Naive B cell (primary cell): ENCODE data around the gene SLC35F3. TPM values are rescaled to one million over a fixed set of nuclear protein-coding genes. Genes with fewer than 3 reads are reported as not detected.

Source experiments
- ATAC-seq, 2 donors: fragments of 150-1000 bp; cut with Tn5 transposase; 2 replicates each; pipeline ENCODE4 v1.10.0; 2021; ENCODE audit warnings: low read depth in 2 of 2, mild to moderate bottlenecking in 2 of 2, moderate library complexity in 2 of 2
- DNase-seq: peaks from one replicate; pipeline ENCODE4 v3.0.0; 2022
- H3K27ac Mint-ChIP-seq, 6 donors: one replicate each; pipeline ENCODE4 v1.8.0; 2020 to 2022; ENCODE audit warnings: mild to moderate bottlenecking in 6 of 6, mixed read lengths in 6 of 6, moderate library complexity in 5 of 6, inconsistent platforms in 2 of 6
- H3K27me3 Mint-ChIP-seq, 3 donors: one replicate each; pipeline ENCODE4 v1.8.0; 2021 to 2022; ENCODE audit warnings: mixed read lengths in 3 of 3, mild to moderate bottlenecking in 1 of 3
- H3K36me3 Mint-ChIP-seq, 2 donors: one replicate each; pipeline ENCODE4 v1.8.0; 2020 to 2022; ENCODE audit warnings: mixed read lengths in 2 of 2, inconsistent platforms in 1 of 2, mild to moderate bottlenecking in 1 of 2
- H3K4me1 Mint-ChIP-seq, 3 donors: one replicate each; pipeline ENCODE4 v1.8.0; 2020 to 2022; ENCODE audit warnings: mixed read lengths in 3 of 3, inconsistent platforms in 1 of 3, mild to moderate bottlenecking in 1 of 3, moderate library complexity in 1 of 3
- H3K4me3 Mint-ChIP-seq, 8 donors: one replicate each; pipeline ENCODE4 v1.8.0; 2020 to 2022; ENCODE audit warnings: mild to moderate bottlenecking in 8 of 8, mixed read lengths in 8 of 8, moderate library complexity in 8 of 8, inconsistent platforms in 2 of 8
- H3K9me3 Mint-ChIP-seq, 7 donors: one replicate each; pipeline ENCODE4 v1.8.0; 2020 to 2022; ENCODE audit warnings: mixed read lengths in 7 of 7, mild to moderate bottlenecking in 5 of 7, inconsistent platforms in 2 of 7, moderate library complexity in 1 of 7
- polyA plus RNA-seq, 6 donors: library from polyadenylated mRNA; unstranded; fragments of 300-500 nt; fragmentation: Illumina TruSeq; gene quantifications; one replicate each; pipeline ENCODE4 v1.2.3, GENCODE V29; 2021; ENCODE audit warnings: low read depth in 6 of 6

Gene SLC35F3
- polyA plus RNA-seq: not detected

GRCh38 chr1:233904633-233905415 lies at the start of gene SLC35F3:
TSS of gene SLC35F3 (plus strand) at chr1:233904676.
- DNase-seq: no peak
- Mint-ChIP-seq H3K27ac (no peak within 1 kb of the TSS), H3K9me3 (peaks cover 0 to 11% (median 4%) of the 10 kb centered on the region in 7 donors), H3K4me1 (peaks cover 5 to 8% (median 6%) of the 10 kb centered on the region in 3 donors), H3K36me3 (peaks cover 0 to 8% of the 10 kb centered on the region in 2 donors), H3K4me3 (peak within 1 kb of the TSS in 1 of 8 donors; percentile 23), H3K27me3 (peaks cover 37 to 65% (median 42%) of the 10 kb centered on the region in 3 donors)
- no peak for ATAC-seq

GRCh38 chr1:233859446-233859845 lies 45.0 kb upstream of the SLC35F3 start:
- peaks cover 0 to 10% (median 3%) of the 10 kb centered on the region in 7 donors for H3K9me3 Mint-ChIP-seq
- H3K4me1 Mint-ChIP-seq: no peaks in the 10 kb centered on the region
- H3K27me3 Mint-ChIP-seq: peaks cover 0 to 8% (median 5%) of the 10 kb centered on the region in 3 donors
- H3K27ac Mint-ChIP-seq: no peak overlapping the region
- DNase-seq: no peak
- no peak for ATAC-seq
- H3K4me3 Mint-ChIP-seq: no peak overlapping the region
- H3K36me3 Mint-ChIP-seq: no peaks in the 10 kb centered on the region

GRCh38 chr1:233863901-233864545 lies 40.5 kb upstream of the SLC35F3 start:
- no peaks in the 10 kb centered on the region for H3K4me1 Mint-ChIP-seq
- H3K27ac Mint-ChIP-seq: no peak overlapping the region
- ATAC-seq (no peak), DNase-seq (no peak)
- peak overlapping the region in 1 of 8 donors; percentile 5 for H3K4me3 Mint-ChIP-seq
- H3K9me3 Mint-ChIP-seq: peaks cover 9 to 34% (median 17%) of the 10 kb centered on the region in 7 donors
- peaks cover 0 to 8% (median 5%) of the 10 kb centered on the region in 3 donors for H3K27me3 Mint-ChIP-seq
- H3K36me3 Mint-ChIP-seq: peaks cover 0 to 10% of the 10 kb centered on the region in 2 donors

GRCh38 chr1:233864578-233864977 lies 39.9 kb upstream of the SLC35F3 start:
- H3K36me3 Mint-ChIP-seq: peaks cover 0 to 10% of the 10 kb centered on the region in 2 donors
- H3K4me1 Mint-ChIP-seq: no peaks in the 10 kb centered on the region
- H3K27ac Mint-ChIP-seq: no peak overlapping the region
- peaks cover 9 to 34% (median 17%) of the 10 kb centered on the region in 7 donors for H3K9me3 Mint-ChIP-seq
- ATAC-seq (no peak), DNase-seq (no peak)
- peaks cover 0 to 8% (median 5%) of the 10 kb centered on the region in 3 donors for H3K27me3 Mint-ChIP-seq
- no peak overlapping the region for H3K4me3 Mint-ChIP-seq

GRCh38 chr1:233865216-233865615 lies 39.3 kb upstream of the SLC35F3 start:
- Mint-ChIP-seq H3K27me3 (peaks cover 0 to 8% (median 5%) of the 10 kb centered on the region in 3 donors), H3K9me3 (peaks cover 9 to 34% (median 17%) of the 10 kb centered on the region in 7 donors), H3K27ac (no peak overlapping the region), H3K4me1 (no peaks in the 10 kb centered on the region), H3K36me3 (peaks cover 0 to 10% of the 10 kb centered on the region in 2 donors), H3K4me3 (no peak overlapping the region)
- DNase-seq (no peak), ATAC-seq (no peak)

- Mint-ChIP-seq H3K36me3 (peaks cover 0 to 10% of the 10 kb centered on the region in 2 donors), H3K27me3 (peaks cover 0 to 8% (median 5%) of the 10 kb centered on the region in 3 donors), H3K27ac (no peak overlapping the region), H3K4me1 (no peaks in the 10 kb centered on the region), H3K9me3 (peaks cover 9 to 34% (median 17%) of the 10 kb centered on the region in 7 donors), H3K4me3 (no peak overlapping the region)
- DNase-seq: no peak
- ATAC-seq: no peak
Measured at GRCh38 chr1:233865902-233866301, 38.6 kb upstream of the SLC35F3 start.

GRCh38 chr1:233867028-233867427 lies 37.4 kb upstream of the SLC35F3 start:
- Mint-ChIP-seq H3K36me3 (peaks cover 0 to 10% of the 10 kb centered on the region in 2 donors), H3K4me1 (no peaks in the 10 kb centered on the region), H3K27me3 (peaks cover 0 to 8% (median 5%) of the 10 kb centered on the region in 3 donors), H3K4me3 (no peak overlapping the region), H3K27ac (no peak overlapping the region), H3K9me3 (peaks cover 9 to 34% (median 17%) of the 10 kb centered on the region in 7 donors)
- ATAC-seq: no peak
- no peak for DNase-seq

GRCh38 chr1:233868461-233868860 lies 36.0 kb upstream of the SLC35F3 start:
- H3K36me3 Mint-ChIP-seq: peaks cover 0 to 10% of the 10 kb centered on the region in 2 donors
- no peaks in the 10 kb centered on the region for H3K4me1 Mint-ChIP-seq
- H3K9me3 Mint-ChIP-seq: peaks cover 9 to 31% (median 17%) of the 10 kb centered on the region in 7 donors
- peaks cover 0 to 8% (median under 1%) of the 10 kb centered on the region in 3 donors for H3K27me3 Mint-ChIP-seq
- no peak for ATAC-seq
- no peak for DNase-seq
- H3K27ac Mint-ChIP-seq: no peak overlapping the region
- no peak overlapping the region for H3K4me3 Mint-ChIP-seq

GRCh38 chr1:233869680-233870079 lies 34.8 kb upstream of the SLC35F3 start:
- no peak for DNase-seq
- H3K4me3 Mint-ChIP-seq: no peak overlapping the region
- no peaks in the 10 kb centered on the region for H3K4me1 Mint-ChIP-seq
- H3K27me3 Mint-ChIP-seq: no peaks in the 10 kb centered on the region
- H3K36me3 Mint-ChIP-seq: peaks cover 0 to 10% of the 10 kb centered on the region in 2 donors
- peaks cover 5 to 31% (median 17%) of the 10 kb centered on the region in 7 donors for H3K9me3 Mint-ChIP-seq
- H3K27ac Mint-ChIP-seq: no peak overlapping the region
- ATAC-seq: no peak

GRCh38 chr1:233873666-233874065 lies 30.8 kb upstream of the SLC35F3 start:
- H3K27ac Mint-ChIP-seq: no peak overlapping the region
- H3K9me3 Mint-ChIP-seq: peaks cover 0 to 14% (median 2%) of the 10 kb centered on the region in 7 donors
- no peaks in the 10 kb centered on the region for H3K36me3 Mint-ChIP-seq
- DNase-seq (no peak), ATAC-seq (no peak)
- no peaks in the 10 kb centered on the region for H3K4me1 Mint-ChIP-seq
- peaks cover 0 to 3% (median 0%) of the 10 kb centered on the region in 3 donors for H3K27me3 Mint-ChIP-seq
- H3K4me3 Mint-ChIP-seq: no peak overlapping the region

- no peaks in the 10 kb centered on the region for H3K36me3 Mint-ChIP-seq
- H3K4me1 Mint-ChIP-seq: no peaks in the 10 kb centered on the region
- H3K27ac Mint-ChIP-seq: no peak overlapping the region
- peaks cover 5 to 27% (median 18%) of the 10 kb centered on the region in 7 donors for H3K9me3 Mint-ChIP-seq
- no peak for ATAC-seq
- DNase-seq: no peak
- peaks cover 0 to 6% (median 5%) of the 10 kb centered on the region in 3 donors for H3K27me3 Mint-ChIP-seq
- H3K4me3 Mint-ChIP-seq: no peak overlapping the region
Measured at GRCh38 chr1:233879841-233880240, 24.6 kb upstream of the SLC35F3 start.

GRCh38 chr1:233883671-233884070 lies 20.8 kb upstream of the SLC35F3 start:
- Mint-ChIP-seq H3K27me3 (peaks cover 0 to 5% (median 5%) of the 10 kb centered on the region in 3 donors), H3K27ac (no peak overlapping the region), H3K4me3 (no peak overlapping the region), H3K36me3 (no peaks in the 10 kb centered on the region), H3K9me3 (peaks cover 4 to 39% (median 18%) of the 10 kb centered on the region in 7 donors), H3K4me1 (no peaks in the 10 kb centered on the region)
- no peak for DNase-seq
- ATAC-seq: no peak

GRCh38 chr1:233884461-233885151 lies 19.9 kb upstream of the SLC35F3 start:
- ATAC-seq: no peak
- H3K27me3 Mint-ChIP-seq: peaks cover 0 to 5% (median 5%) of the 10 kb centered on the region in 3 donors
- peaks cover 11 to 45% (median 21%) of the 10 kb centered on the region in 7 donors for H3K9me3 Mint-ChIP-seq
- H3K36me3 Mint-ChIP-seq: no peaks in the 10 kb centered on the region
- no peak overlapping the region for H3K4me3 Mint-ChIP-seq
- H3K4me1 Mint-ChIP-seq: no peaks in the 10 kb centered on the region
- DNase-seq: no peak
- H3K27ac Mint-ChIP-seq: no peak overlapping the region
